ENCODE data around the gene OR10A4. TPM values are rescaled to one million over a fixed set of nuclear protein-coding genes. Genes with fewer than 3 reads are reported as not detected.
"Not testable (repeated sequence)": the region's sequence is repeated elsewhere in the genome, so short reads cannot be mapped to it uniquely, and the experiment has no call there.

The OR10A4 gene
- total RNA-seq, 1 experiment from 2014 or later: not detected

GRCh38 chr11:6876914-6877313 lies 489 bp downstream of the OR10A4 start:
- CTCF ChIA-PET: no interaction called here
- no peak for TF ChIP-seq CTCF (IDR thresholded peaks at IDR 0.05; ENCODE audit: insufficient read depth in 1 of 2, low read depth in 1 of 2, low read length in 1 of 2, severe bottlenecking in 1 of 2, unreplicated experiment in 1 of 2)

GRCh38 chr11:6882751-6883150 lies 6.3 kb downstream of the OR10A4 start:
- Histone ChIP-seq H3K9me3 (no peaks in the 10 kb centered on the region), H3K27me3 (replicated peaks; ENCODE audit: control insufficient read depth, insufficient read depth, low read length) (no peaks in the 10 kb centered on the region), H3K4me3 (ENCODE audit: low read depth, low read length) (no peak overlapping the region), H3K36me3 (ENCODE audit: control insufficient read depth, insufficient read depth, low read length) (no peaks in the 10 kb centered on the region), H3K4me1 (no peaks in the 10 kb centered on the region)
- Mint-ChIP-seq H3K9me3 (ENCODE audit: unreplicated experiment) (no peaks in the 10 kb centered on the region), H3K36me3 (ENCODE audit: insufficient read depth, unreplicated experiment) (no peaks in the 10 kb centered on the region), H3K4me1 (ENCODE audit: low read depth, unreplicated experiment) (no peaks in the 10 kb centered on the region), H3K27ac (ENCODE audit: unreplicated experiment) (no peak overlapping the region), H3K4me3 (ENCODE audit: unreplicated experiment) (no peak overlapping the region), H3K27me3 (ENCODE audit: insufficient read depth, unreplicated experiment) (no peaks in the 10 kb centered on the region)
- DNase-seq: no peak
- POLR2A ChIA-PET: no interaction called here
- BruUV-seq (replicated peaks): no TSS peak
- CTCF ChIA-PET: no interaction called here
- TF ChIP-seq CTCF (IDR thresholded peaks at IDR 0.05; ENCODE audit: insufficient read depth in 1 of 2, low read depth in 1 of 2, low read length in 1 of 2, severe bottlenecking in 1 of 2, unreplicated experiment in 1 of 2): no peak
- intact Hi-C loops (cut with micrococcal nuclease; ENCODE audit: unreplicated experiment): no loop called here

More at GRCh38 chr11:6876914-6877313, 489 bp downstream of the OR10A4 start:
- Mint-ChIP-seq H3K36me3 (ENCODE audit: insufficient read depth, unreplicated experiment) (no peaks in the 10 kb centered on the region), H3K4me1 (ENCODE audit: low read depth, unreplicated experiment) (no peaks in the 10 kb centered on the region), H3K27me3 (ENCODE audit: insufficient read depth, unreplicated experiment) (peaks cover 4% of the 10 kb centered on the region), H3K9me3 (ENCODE audit: unreplicated experiment) (no peaks in the 10 kb centered on the region), H3K27ac (ENCODE audit: unreplicated experiment) (no peak overlapping the region), H3K4me3 (ENCODE audit: unreplicated experiment) (no peak overlapping the region)
- H3K4me1 ChIP-seq: no peaks in the 10 kb centered on the region
- no TSS peak for BruUV-seq (replicated peaks)
- intact Hi-C loops (cut with micrococcal nuclease; ENCODE audit: unreplicated experiment): no loop called here
- no peak overlapping the region for H3K4me3 ChIP-seq (ENCODE audit: low read depth, low read length)
- no peaks in the 10 kb centered on the region for H3K36me3 ChIP-seq (ENCODE audit: control insufficient read depth, insufficient read depth, low read length)
- no peaks in the 10 kb centered on the region for H3K27me3 ChIP-seq (replicated peaks; ENCODE audit: control insufficient read depth, insufficient read depth, low read length)
- H3K9me3 ChIP-seq: no peaks in the 10 kb centered on the region
- POLR2A ChIA-PET: no interaction called here
- no peak for DNase-seq

- intact Hi-C loops (cut with micrococcal nuclease; ENCODE audit: unreplicated experiment); H3K9me3 Mint-ChIP-seq (ENCODE audit: unreplicated experiment); H3K4me1 ChIP-seq; H3K36me3 Mint-ChIP-seq (ENCODE audit: insufficient read depth, unreplicated experiment); BruUV-seq (replicated peaks); H3K9me3 ChIP-seq; H3K27me3 ChIP-seq (replicated peaks; ENCODE audit: control insufficient read depth, insufficient read depth, low read length); H3K4me3 Mint-ChIP-seq (ENCODE audit: unreplicated experiment); POLR2A ChIA-PET; DNase-seq; H3K27ac Mint-ChIP-seq (ENCODE audit: unreplicated experiment); H3K4me3 ChIP-seq (ENCODE audit: low read depth, low read length); H3K4me1 Mint-ChIP-seq (ENCODE audit: low read depth, unreplicated experiment); H3K36me3 ChIP-seq (ENCODE audit: control insufficient read depth, insufficient read depth, low read length); CTCF ChIA-PET: not testable (repeated sequence)
- H3K27me3 Mint-ChIP-seq (ENCODE audit: insufficient read depth, unreplicated experiment): peaks cover 11% of the 10 kb centered on the region
Observed at GRCh38 chr11:6887711-6888110, 11.3 kb downstream of the OR10A4 start.

- ChIA-PET POLR2A (no interaction called here), CTCF (interaction anchor here (1.0 kb wide), 1 partner anchor 76 kb away, joined by 5 read pairs; no protein-coding TSS in a partner anchor)
- H3K4me1 ChIP-seq: no peaks in the 10 kb centered on the region
- Mint-ChIP-seq H3K36me3 (ENCODE audit: insufficient read depth, unreplicated experiment) (no peaks in the 10 kb centered on the region), H3K27me3 (ENCODE audit: insufficient read depth, unreplicated experiment) (peaks cover 11% of the 10 kb centered on the region), H3K4me3 (ENCODE audit: unreplicated experiment) (no peak overlapping the region), H3K27ac (ENCODE audit: unreplicated experiment) (no peak overlapping the region), H3K4me1 (ENCODE audit: low read depth, unreplicated experiment) (no peaks in the 10 kb centered on the region), H3K9me3 (ENCODE audit: unreplicated experiment) (no peaks in the 10 kb centered on the region)
- H3K9me3 ChIP-seq: no peaks in the 10 kb centered on the region
- no peak overlapping the region for H3K4me3 ChIP-seq (ENCODE audit: low read depth, low read length)
- no peaks in the 10 kb centered on the region for H3K36me3 ChIP-seq (ENCODE audit: control insufficient read depth, insufficient read depth, low read length)
- intact Hi-C loops (cut with micrococcal nuclease; ENCODE audit: unreplicated experiment): no loop called here
- H3K27me3 ChIP-seq (replicated peaks; ENCODE audit: control insufficient read depth, insufficient read depth, low read length): no peaks in the 10 kb centered on the region
- TF ChIP-seq CTCF (IDR thresholded peaks at IDR 0.05; ENCODE audit: insufficient read depth in 1 of 2, low read depth in 1 of 2, low read length in 1 of 2, severe bottlenecking in 1 of 2, unreplicated experiment in 1 of 2): no peak
- no TSS peak for BruUV-seq (replicated peaks)
- no peak for DNase-seq
Observed at GRCh38 chr11:6888830-6889229, 12.4 kb downstream of the OR10A4 start.
